MCF 10A (cell line): ENCODE data around the gene NFIA. TPM values are rescaled to one million over a fixed set of nuclear protein-coding genes. Genes with fewer than 3 reads are reported as not detected.
A peak's percentile ranks its signal among the peaks of the same experiment; 100 is the strongest.

Experiments
- BruUV-seq: library from RNA; stranded (reverse); fragments of 400-500 nt; replicated peaks from 2 replicates; lab custom pipeline; 2021; lab: Mats Ljungman, UMichigan
- CTCF ChIA-PET: fragments of 300-600 bp; sonication (Branson Sonifier 250); formaldehyde crosslinking; extraction: SDS; loops from one replicate; lab custom pipeline; 2021; ENCODE audit warnings: antibody characterized with exemption, inconsistent platforms; lab: Yijun Ruan, JAX
- POLR2A ChIA-PET: fragments of 300-600, 350-650 bp; sonication (Branson Sonifier 250); formaldehyde crosslinking; extraction: SDS; loops from one replicate; lab custom pipeline; 2020; ENCODE audit warnings: antibody characterized with exemption, inconsistent platforms; lab: Yijun Ruan, JAX
- DNase-seq: peaks from one replicate; pipeline ENCODE4 v3.0.0-alpha.2; 2018; ENCODE audit not compliant: unreplicated experiment
- H3K27ac Mint-ChIP-seq: one replicate; pipeline ENCODE4 v1.8.0; 2022; ENCODE audit warnings: mild to moderate bottlenecking, low read depth, mixed read lengths; ENCODE audit not compliant: unreplicated experiment
- H3K27me3 Mint-ChIP-seq: one replicate; pipeline ENCODE4 v1.8.0; 2022; ENCODE audit warnings: mixed read lengths; ENCODE audit not compliant: insufficient read depth, unreplicated experiment
- H3K36me3 Mint-ChIP-seq: one replicate; pipeline ENCODE4 v1.8.0; 2022; ENCODE audit warnings: mild to moderate bottlenecking, moderate library complexity, mixed read lengths; ENCODE audit not compliant: insufficient read depth, unreplicated experiment
- H3K4me1 Mint-ChIP-seq: one replicate; pipeline ENCODE4 v1.8.0; 2022; ENCODE audit warnings: mixed read lengths; ENCODE audit not compliant: insufficient read depth, unreplicated experiment
- H3K4me3 Mint-ChIP-seq: one replicate; pipeline ENCODE4 v1.8.0; 2022; ENCODE audit warnings: mild to moderate bottlenecking, moderate library complexity, mixed read lengths; ENCODE audit not compliant: unreplicated experiment
- H3K9me3 Mint-ChIP-seq: one replicate; pipeline ENCODE4 v1.8.0; 2022; ENCODE audit warnings: mixed read lengths; ENCODE audit not compliant: unreplicated experiment
- CTCF ChIP-seq: fragments of 200-600 bp; IDR thresholded peaks from one replicate; pipeline ENCODE4 v1.8.0; 2022; ENCODE audit warnings: antibody characterized with exemption, mild to moderate bottlenecking; ENCODE audit not compliant: unreplicated experiment
- intact Hi-C: fragments of 100-400 bp; cut with micrococcal nuclease; formaldehyde crosslinking; loops from 2 replicates; pipeline ENCODE4 v1.14.1; 2022
- total RNA-seq: library from RNA; stranded (reverse); gene quantifications from 2 replicates; pipeline ENCODE4 v1.2.3, GENCODE V29; 2022

The NFIA gene
- total RNA-seq, 1 experiment from 2014 or later = 54.8 TPM

GRCh38 chr1:61494000-61494399 is 411.6 kb downstream of the NFIA start:
- H3K4me3 Mint-ChIP-seq = no peak overlapping the region
- DNase-seq = no peak
- no peaks in the 10 kb centered on the region for H3K36me3 Mint-ChIP-seq
- H3K9me3 Mint-ChIP-seq = no peaks in the 10 kb centered on the region
- TF ChIP-seq CTCF = no peak
- intact Hi-C loops = no loop called here
- H3K27me3 Mint-ChIP-seq = no peaks in the 10 kb centered on the region
- H3K4me1 Mint-ChIP-seq = peaks cover 32% of the 10 kb centered on the region
- CTCF ChIA-PET = interaction anchor here (0.6 to 1.1 kb wide), 3 partner anchors 9 to 61 kb away, joined by 3 to 4 read pairs (median 4); no protein-coding TSS in a partner anchor
- BruUV-seq = no TSS peak
- no peak overlapping the region for H3K27ac Mint-ChIP-seq
- POLR2A ChIA-PET = no interaction called here

- intact Hi-C loops = no loop called here
- H3K4me3 Mint-ChIP-seq = peak overlapping the region; percentile 33
Observed at GRCh38 chr1:61496501-61496900, 414.1 kb downstream of the NFIA start.

DNA sequence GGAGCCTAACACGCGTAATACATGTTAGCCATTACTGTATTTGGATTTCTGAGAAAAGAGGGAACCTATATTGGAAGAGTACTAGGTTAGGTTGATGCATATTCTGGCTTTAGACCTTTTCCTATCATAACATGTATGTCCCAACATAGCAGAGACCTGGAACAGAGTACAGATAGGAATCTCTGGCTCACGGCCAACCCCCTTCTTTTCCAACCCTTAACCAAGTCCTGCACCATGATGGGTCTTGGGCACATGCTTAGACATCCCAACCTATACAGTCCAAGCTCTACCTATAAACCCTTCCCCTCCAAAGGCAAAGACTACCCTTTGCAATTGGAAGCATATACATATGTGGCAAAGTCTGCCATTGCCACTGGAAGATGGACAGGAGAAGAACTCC is 414.7 kb downstream of the NFIA start:
- Mint-ChIP-seq H3K4me1 (peaks cover 33% of the 10 kb centered on the region), H3K27ac (peak overlapping the region; percentile 63), H3K36me3 (no peaks in the 10 kb centered on the region), H3K9me3 (no peaks in the 10 kb centered on the region), H3K27me3 (no peaks in the 10 kb centered on the region), H3K4me3 (peak overlapping the region; percentile 33)
- ChIA-PET CTCF (interaction anchor here (0.5 to 2.5 kb wide), 8 partner anchors 10 to 394 kb away, joined by 3 to 8 read pairs (median 3); no protein-coding TSS in a partner anchor), POLR2A (interaction anchor here (0.6 to 2.9 kb wide), 11 partner anchors 10 to 274 kb away, joined by 3 to 26 read pairs (median 5); no protein-coding TSS in a partner anchor)
- no peak for TF ChIP-seq CTCF
- intact Hi-C loops = no loop called here
- DNase-seq = peak; percentile 27
- BruUV-seq = no TSS peak

More at GRCh38 chr1:61496501-61496900, 414.1 kb downstream of the NFIA start:
- Mint-ChIP-seq H3K27me3 (no peaks in the 10 kb centered on the region), H3K27ac (peak overlapping the region; percentile 63), H3K4me1 (peaks cover 33% of the 10 kb centered on the region), H3K36me3 (no peaks in the 10 kb centered on the region), H3K9me3 (no peaks in the 10 kb centered on the region)
- BruUV-seq = no TSS peak
- CTCF ChIA-PET = interaction anchor here (0.6 to 2.5 kb wide), 7 partner anchors 9 to 241 kb away, joined by 3 to 8 read pairs (median 3); no protein-coding TSS in a partner anchor
- POLR2A ChIA-PET = interaction anchor here (0.6 to 2.9 kb wide), 14 partner anchors 9 to 445 kb away, joined by 3 to 26 read pairs (median 4); no protein-coding TSS in a partner anchor
- TF ChIP-seq CTCF = no peak
- peak; percentile 59 for DNase-seq

- H3K36me3 Mint-ChIP-seq = no peaks in the 10 kb centered on the region
- ChIA-PET POLR2A (interaction anchor here (1.8 kb wide), 1 partner anchor 17 kb away, joined by 9 read pairs; no protein-coding TSS in a partner anchor), CTCF (interaction anchor here (0.7 kb wide), 1 partner anchor 10 kb away, joined by 3 read pairs; no protein-coding TSS in a partner anchor)
- peaks cover 33% of the 10 kb centered on the region for H3K4me1 Mint-ChIP-seq
- no peak for TF ChIP-seq CTCF
- peak overlapping the region; percentile 18 for H3K27ac Mint-ChIP-seq
- no peaks in the 10 kb centered on the region for H3K9me3 Mint-ChIP-seq
- H3K4me3 Mint-ChIP-seq = no peak overlapping the region
- DNase-seq = no peak
- no peaks in the 10 kb centered on the region for H3K27me3 Mint-ChIP-seq
- intact Hi-C loops = no loop called here
- no TSS peak for BruUV-seq
Observed at GRCh38 chr1:61498342-61498741, 416.0 kb downstream of the NFIA start.
